Measurements from ENCODE around the gene FGFR1OP2.

GRCh38 chr12:26895672-26896071 lies 42.6 kb upstream of the FGFR1OP2 start:
- TF ChIP-seq, protein P1, sequence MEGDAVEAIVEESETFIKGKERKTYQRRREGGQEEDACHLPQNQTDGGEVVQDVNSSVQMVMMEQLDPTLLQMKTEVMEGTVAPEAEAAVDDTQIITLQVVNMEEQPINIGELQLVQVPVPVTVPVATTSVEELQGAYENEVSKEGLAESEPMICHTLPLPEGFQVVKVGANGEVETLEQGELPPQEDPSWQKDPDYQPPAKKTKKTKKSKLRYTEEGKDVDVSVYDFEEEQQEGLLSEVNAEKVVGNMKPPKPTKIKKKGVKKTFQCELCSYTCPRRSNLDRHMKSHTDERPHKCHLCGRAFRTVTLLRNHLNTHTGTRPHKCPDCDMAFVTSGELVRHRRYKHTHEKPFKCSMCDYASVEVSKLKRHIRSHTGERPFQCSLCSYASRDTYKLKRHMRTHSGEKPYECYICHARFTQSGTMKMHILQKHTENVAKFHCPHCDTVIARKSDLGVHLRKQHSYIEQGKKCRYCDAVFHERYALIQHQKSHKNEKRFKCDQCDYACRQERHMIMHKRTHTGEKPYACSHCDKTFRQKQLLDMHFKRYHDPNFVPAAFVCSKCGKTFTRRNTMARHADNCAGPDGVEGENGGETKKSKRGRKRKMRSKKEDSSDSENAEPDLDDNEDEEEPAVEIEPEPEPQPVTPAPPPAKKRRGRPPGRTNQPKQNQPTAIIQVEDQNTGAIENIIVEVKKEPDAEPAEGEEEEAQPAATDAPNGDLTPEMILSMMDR (conservative IDR thresholded peaks at IDR 0.05 in 1 of 2, IDR thresholded peaks at IDR 0.05 in 1 of 2; ENCODE audit: low read depth in 1 of 2, low read length in 2 of 2), result no peak
- no peak for TF ChIP-seq EZH2 (IDR thresholded peaks at IDR 0.05; ENCODE audit: low read length, missing control alignments)

Data from fibroblast of lung (primary cell).